ENCODE data around the gene SGTA. TPM values are rescaled to one million over a fixed set of nuclear protein-coding genes. Genes with fewer than 3 reads are reported as not detected.
A peak's percentile ranks its signal among the peaks of the same experiment; 100 is the strongest.

Gene SGTA
- total and polyA plus RNA-seq, 9 of the 15 experiments (the other 6 are each of a cell fraction or from before 2014, with no cell fraction given): 1.4 to 110 (median 49.9) TPM

- TF ChIP-seq POLR2G (IDR thresholded peaks at IDR 0.05; ENCODE audit: low read depth, low read length): 0 out of 2 replicates have a peak, but pooled peaks have one; percentile 21
- TF ChIP-seq BACH1 (tag; IDR thresholded peaks at IDR 0.05): no peak
- no TSS peak for BruUV-seq (replicated peaks)
- in situ Hi-C loops (cut with MboI): no loop called here
- WGBS (ENCODE audit: insufficient coverage, low coverage, missing lambda C conversion rate): 94% methylated on average over 9 of the region's 15 CpGs
- no peak overlapping the region for H3K9ac ChIP-seq (ENCODE audit: insufficient read depth in 1 of 2, low read depth in 2 of 2, low read length in 2 of 2)
- DNase-seq (ENCODE audit: extremely low read depth in 1 of 4, low spot score in 3 of 4): peak in 1 of 4 experiments; percentile 8
- no peak overlapping the region for H3K4me2 ChIP-seq (ENCODE audit: insufficient read depth, low read length)
- ChIA-PET POLR2A (interaction anchor here (1.2 to 1.4 kb wide), 2 partner anchors 14 to 16 kb away, joined by 3 to 4 read pairs; no protein-coding TSS in a partner anchor), CTCF (ENCODE audit: low intra/inter-chr PET ratio) (no interaction called here)
- no peak for FAIRE-seq
- no peak overlapping the region for H2AFZ ChIP-seq (ENCODE audit: low read depth, low read length)
- H3K79me2 ChIP-seq (ENCODE audit: control insufficient read depth, insufficient read depth, low read length): peaks cover 21% of the 10 kb centered on the region
- H3K36me3 ChIP-seq (ENCODE audit: control insufficient read depth, insufficient read depth, low read length): peaks cover 94% of the 10 kb centered on the region; the same call in 1 of the 3 replicates
- ATAC-seq: no peak
- peaks cover 0 to 29% of the 10 kb centered on the region in 2 experiments; a peak in 2 of 5 replicates for H3K4me1 ChIP-seq (replicated peaks in 1 of 2; ENCODE audit: control insufficient read depth in 2 of 2, insufficient read depth in 2 of 2, low read length in 2 of 2)
- no peaks in the 10 kb centered on the region for H3K9me3 ChIP-seq (replicated peaks; ENCODE audit: control insufficient read depth, insufficient read depth, low read depth, low read length)
- intact Hi-C loops (cut with micrococcal nuclease): no loop called here
- H4K20me1 ChIP-seq (replicated peaks; ENCODE audit: control insufficient read depth, insufficient read depth, low read length): peaks cover 15% of the 10 kb centered on the region; the same call in 1 of the 2 replicates
- H3K27ac ChIP-seq (ENCODE audit: extremely low read depth, low read depth, low read length): no peak overlapping the region
- no peaks in the 10 kb centered on the region for H3K9me1 ChIP-seq (ENCODE audit: control insufficient read depth, insufficient read depth, low read length)
- H3K27me3 ChIP-seq (ENCODE audit: control insufficient read depth in 2 of 2, insufficient read depth in 2 of 2, low read length in 2 of 2): no peaks in the 10 kb centered on the region
- H3K4me3 ChIP-seq: no peak overlapping the region
Measured at GRCh38 chr19:2765376-2765775, 17.7 kb downstream of the SGTA start.

GRCh38 chr19:2764945-2765344, 18.1 kb downstream of the SGTA start:
- BruUV-seq (replicated peaks): no TSS peak
- peaks cover 0 to 25% of the 10 kb centered on the region in 2 experiments; a peak in 2 of 5 replicates for H3K4me1 ChIP-seq (replicated peaks in 1 of 2; ENCODE audit: control insufficient read depth in 2 of 2, insufficient read depth in 2 of 2, low read length in 2 of 2)
- WGBS (ENCODE audit: insufficient coverage, low coverage, missing lambda C conversion rate): 94% methylated on average over 16 of the region's 21 CpGs
- no peaks in the 10 kb centered on the region for H3K27me3 ChIP-seq (ENCODE audit: control insufficient read depth in 2 of 2, insufficient read depth in 2 of 2, low read length in 2 of 2)
- H4K20me1 ChIP-seq (replicated peaks; ENCODE audit: control insufficient read depth, insufficient read depth, low read length): peaks cover 15% of the 10 kb centered on the region; the same call in 1 of the 2 replicates
- no peak overlapping the region for H3K4me2 ChIP-seq (ENCODE audit: insufficient read depth, low read length)
- FAIRE-seq: no peak
- no peak overlapping the region for H3K27ac ChIP-seq (ENCODE audit: extremely low read depth, low read depth, low read length)
- no peaks in the 10 kb centered on the region for H3K9me3 ChIP-seq (replicated peaks; ENCODE audit: control insufficient read depth, insufficient read depth, low read depth, low read length)
- ATAC-seq: no peak
- in situ Hi-C loops (cut with MboI): no loop called here
- intact Hi-C loops (cut with micrococcal nuclease): no loop called here
- peaks cover 16% of the 10 kb centered on the region for H3K79me2 ChIP-seq (ENCODE audit: control insufficient read depth, insufficient read depth, low read length)
- DNase-seq (ENCODE audit: extremely low read depth in 1 of 4, low spot score in 3 of 4): peak in 1 of 4 experiments; percentile 7
- H3K9ac ChIP-seq (ENCODE audit: insufficient read depth in 1 of 2, low read depth in 2 of 2, low read length in 2 of 2): no peak overlapping the region
- peaks cover 92% of the 10 kb centered on the region; the same call in 1 of the 3 replicates for H3K36me3 ChIP-seq (ENCODE audit: control insufficient read depth, insufficient read depth, low read length)
- H3K4me3 ChIP-seq: no peak overlapping the region
- POLR2A ChIA-PET: interaction anchor here (0.7 to 1.4 kb wide), 2 partner anchors 14 to 63 kb away, joined by 3 to 4 read pairs; no protein-coding TSS in a partner anchor
- no peaks in the 10 kb centered on the region for H3K9me1 ChIP-seq (ENCODE audit: control insufficient read depth, insufficient read depth, low read length)
- CTCF ChIA-PET (ENCODE audit: low intra/inter-chr PET ratio): no interaction called here
- H2AFZ ChIP-seq (ENCODE audit: low read depth, low read length): no peak overlapping the region
- TF ChIP-seq PURB (CRISPR knock-in tag; IDR thresholded peaks at IDR 0.05; ENCODE audit: low read depth) (no peak), NFRKB (IDR thresholded peaks at IDR 0.05; ENCODE audit: low read depth) (no peak), PML (IDR thresholded peaks at IDR 0.05; ENCODE audit: low read length) (no peak), FOXO4 (CRISPR knock-in tag; IDR thresholded peaks at IDR 0.05) (no peak), RFX5 (IDR thresholded peaks at IDR 0.05; ENCODE audit: low read depth, low read length) (no peak), C11orf30 (IDR thresholded peaks at IDR 0.05; ENCODE audit: low read depth) (no peak), ZNF12 (CRISPR knock-in tag; IDR thresholded peaks at IDR 0.05) (no peak), TOE1 (IDR thresholded peaks at IDR 0.05; ENCODE audit: borderline replicate concordance) (no peak), TOE1 (CRISPR knock-in tag; IDR thresholded peaks at IDR 0.05; ENCODE audit: borderline replicate concordance, low read depth) (no peak), ZBTB8A (IDR thresholded peaks at IDR 0.05; ENCODE audit: partially characterized antibody) (no peak), PRPF4 (IDR thresholded peaks at IDR 0.05; ENCODE audit: insufficient read depth, low read depth, low read length, poor library complexity, severe bottlenecking) (no peak)
- TF ChIP-seq, protein P1, sequence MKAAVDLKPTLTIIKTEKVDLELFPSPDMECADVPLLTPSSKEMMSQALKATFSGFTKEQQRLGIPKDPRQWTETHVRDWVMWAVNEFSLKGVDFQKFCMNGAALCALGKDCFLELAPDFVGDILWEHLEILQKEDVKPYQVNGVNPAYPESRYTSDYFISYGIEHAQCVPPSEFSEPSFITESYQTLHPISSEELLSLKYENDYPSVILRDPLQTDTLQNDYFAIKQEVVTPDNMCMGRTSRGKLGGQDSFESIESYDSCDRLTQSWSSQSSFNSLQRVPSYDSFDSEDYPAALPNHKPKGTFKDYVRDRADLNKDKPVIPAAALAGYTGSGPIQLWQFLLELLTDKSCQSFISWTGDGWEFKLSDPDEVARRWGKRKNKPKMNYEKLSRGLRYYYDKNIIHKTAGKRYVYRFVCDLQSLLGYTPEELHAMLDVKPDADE (conservative IDR thresholded peaks at IDR 0.05; ENCODE audit: control insufficient read depth, low read depth, low read length): no peak

Measured in K562 (cell line).